22Rv1 (cell line): ENCODE results near the gene CRKL.

ENCODE experiments used
- ZFX ChIP-seq: fragments of 450-650 bp; IDR thresholded peaks from 2 replicates; pipeline ENCODE4 v1.6.1; 2017; ENCODE audit warnings: antibody characterized with exemption, borderline replicate concordance
- TF ChIP-seq, protein P1 (sequence below): fragments of 450-650 bp; IDR thresholded peaks from 2 replicates; pipeline ENCODE4 v1.5.1; 2017; ENCODE audit warnings: mild to moderate bottlenecking

DNA sequence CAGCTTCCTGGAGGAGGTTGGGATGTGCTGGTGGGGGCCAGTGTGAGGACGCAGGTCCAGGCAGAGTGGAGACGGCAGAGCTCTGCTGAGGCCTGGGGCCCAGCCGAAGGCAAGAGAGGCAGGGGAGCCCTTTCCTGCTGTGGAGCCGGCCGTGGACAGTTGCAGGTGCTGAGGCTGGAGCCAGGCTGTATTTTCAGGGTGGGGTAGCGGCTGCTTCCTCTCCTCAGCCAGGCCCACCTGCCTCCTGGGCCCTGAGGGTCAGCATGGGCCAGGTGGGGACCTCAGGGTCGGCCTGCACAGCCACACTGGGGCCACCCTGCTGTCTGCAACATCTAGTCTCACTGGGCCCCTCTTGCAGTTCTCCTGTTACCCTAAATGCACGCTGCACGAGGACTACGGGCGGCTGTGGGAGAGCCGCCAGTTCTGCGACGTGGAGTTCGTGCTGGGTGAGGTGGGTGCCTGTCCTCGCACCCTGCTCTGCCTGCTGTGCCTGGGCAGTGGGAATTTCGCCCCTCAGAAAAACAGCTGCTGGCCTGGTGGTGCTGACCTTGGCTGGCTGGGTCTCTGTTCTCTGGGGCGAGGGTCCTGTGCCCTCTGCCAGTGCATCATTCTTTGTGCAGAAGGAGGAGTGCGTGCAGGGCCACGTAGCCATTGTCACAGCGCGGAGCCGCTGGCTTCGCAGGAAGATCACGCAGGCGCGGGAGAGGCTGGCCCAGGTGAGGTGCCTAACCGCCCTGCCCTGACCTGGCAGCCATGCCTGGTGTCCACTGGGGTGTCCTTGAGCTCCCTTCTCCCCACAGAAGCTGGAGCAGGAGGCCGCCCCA is 76.3 kb downstream of the CRKL start:
- TF ChIP-seq, protein P1, sequence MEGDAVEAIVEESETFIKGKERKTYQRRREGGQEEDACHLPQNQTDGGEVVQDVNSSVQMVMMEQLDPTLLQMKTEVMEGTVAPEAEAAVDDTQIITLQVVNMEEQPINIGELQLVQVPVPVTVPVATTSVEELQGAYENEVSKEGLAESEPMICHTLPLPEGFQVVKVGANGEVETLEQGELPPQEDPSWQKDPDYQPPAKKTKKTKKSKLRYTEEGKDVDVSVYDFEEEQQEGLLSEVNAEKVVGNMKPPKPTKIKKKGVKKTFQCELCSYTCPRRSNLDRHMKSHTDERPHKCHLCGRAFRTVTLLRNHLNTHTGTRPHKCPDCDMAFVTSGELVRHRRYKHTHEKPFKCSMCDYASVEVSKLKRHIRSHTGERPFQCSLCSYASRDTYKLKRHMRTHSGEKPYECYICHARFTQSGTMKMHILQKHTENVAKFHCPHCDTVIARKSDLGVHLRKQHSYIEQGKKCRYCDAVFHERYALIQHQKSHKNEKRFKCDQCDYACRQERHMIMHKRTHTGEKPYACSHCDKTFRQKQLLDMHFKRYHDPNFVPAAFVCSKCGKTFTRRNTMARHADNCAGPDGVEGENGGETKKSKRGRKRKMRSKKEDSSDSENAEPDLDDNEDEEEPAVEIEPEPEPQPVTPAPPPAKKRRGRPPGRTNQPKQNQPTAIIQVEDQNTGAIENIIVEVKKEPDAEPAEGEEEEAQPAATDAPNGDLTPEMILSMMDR: no peak
- no peak for TF ChIP-seq ZFX
